Sigmoid colon (tissue), 7 donors: Measurements from ENCODE around the gene STRIP2. TPM values are rescaled to one million over a fixed set of nuclear protein-coding genes. Genes with fewer than 3 reads are reported as not detected.
"Not testable (repeated sequence)": the region's sequence is repeated elsewhere in the genome, so short reads cannot be mapped to it uniquely, and the experiment has no call there.

ENCODE experiments used
- DNase-seq: peaks from one replicate; pipeline ENCODE4 v3.0.0-alpha.2; 2019
- H3K27ac ChIP-seq, 4 donors: fragments of 200-600 bp; sonication (generic); one replicate each; pipeline ENCODE4 v1.5.1; 2016 to 2019; ENCODE audit warnings: mild to moderate bottlenecking in 1 of 4
- H3K27me3 ChIP-seq, 3 donors: fragments of 200-600 bp; sonication (generic); one replicate each; pipeline ENCODE4 v1.5.1; 2019; ENCODE audit warnings: mild to moderate bottlenecking in 1 of 3
- H3K36me3 ChIP-seq, 4 donors: fragments of 200-600 bp; sonication (generic); one replicate each; pipeline ENCODE4 v1.5.1; 2016 to 2019
- H3K4me1 ChIP-seq, 4 donors: fragments of 200-600 bp; sonication (generic); one replicate each; pipeline ENCODE4 v1.5.1; 2017 to 2019
- H3K4me3 ChIP-seq, 4 donors: fragments of 200-600 bp; sonication (generic); one replicate each; pipeline ENCODE4 v1.5.1; 2017 to 2019; ENCODE audit warnings: mild to moderate bottlenecking in 2 of 4, moderate library complexity in 1 of 4
- H3K9me3 ChIP-seq, 4 donors: fragments of 200-600 bp in 3 of 4; sonication (generic) in 3 of 4; one replicate each; pipeline versions ENCODE4 v1.5.1 to v1.6.1; 2013 to 2019
- CTCF ChIP-seq, 4 experiments: fragments of 450-650 bp in 3 of 4; fragments of 200-600 bp in 1 of 4; IDR thresholded peaks; one replicate each; pipeline ENCODE4 v1.5.1; 2016 to 2019; ENCODE audit warnings: antibody characterized with exemption in 4 of 4, mild to moderate bottlenecking in 3 of 4, moderate library complexity in 2 of 4
- EP300 ChIP-seq, 4 donors: sonication (generic); formaldehyde crosslinking; IDR thresholded peaks; one replicate each; pipeline ENCODE4 v1.6.1; 2017; ENCODE audit warnings: antibody characterized with exemption in 4 of 4
- POLR2A ChIP-seq, 2 donors: fragments of 450-650 bp; IDR thresholded peaks; one replicate each; pipeline ENCODE4 v1.6.1; 2016; ENCODE audit warnings: antibody characterized with exemption in 2 of 2, mild to moderate bottlenecking in 2 of 2, moderate library complexity in 2 of 2
- POLR2AphosphoS5 ChIP-seq, 4 donors: sonication (generic); formaldehyde crosslinking; IDR thresholded peaks; one replicate each; pipeline ENCODE4 v1.6.1; 2017; ENCODE audit warnings: antibody characterized with exemption in 4 of 4
- WGBS, 2 donors: extraction: QIAGEN DNeasy Blood & Tissue Kit; methylation state at CpG; one replicate each; pipeline ENCODE4 v1.1.7; 2013; 5-methylcytosine and 5-hydroxymethylcytosine counted together
- intact Hi-C: fragments of 100-400 bp; cut with DNase I; formaldehyde crosslinking; loops from one replicate; pipeline ENCODE4 v1.15.1; 2023
- polyA plus RNA-seq, 3 donors: library from polyadenylated mRNA; stranded (reverse); fragments of 200-250 nt; gene quantifications; one replicate each; pipeline ENCODE4 v1.2.3, GENCODE V29; 2013
- total RNA-seq, 4 donors: library from RNA; depleted of rRNA; stranded (reverse); fragments of >200 nt; gene quantifications; one replicate each; pipeline ENCODE4 v1.1.0, GENCODE V29; 2016
- donor health status: healthy with polysubstance abuse.
- donor health status: Bipolar disorder and iron deficiency.
- donor health status: healthy.

Gene STRIP2
- total and polyA plus RNA-seq, 7 donors, result 0.49 to 4.4 (median 1.0) TPM; not detected in 1

GRCh38 chr7:129471402-129471827 is 37.2 kb downstream of the STRIP2 start:
- Histone ChIP-seq H3K27me3 (no peaks in the 10 kb centered on the region), H3K27ac (no peak overlapping the region), H3K9me3 (no peaks in the 10 kb centered on the region), H3K36me3 (no peaks in the 10 kb centered on the region), H3K4me3 (no peak overlapping the region), H3K4me1 (no peaks in the 10 kb centered on the region)
- no peak for DNase-seq
- intact Hi-C loops, result loop anchor here (5.0 kb wide), 1 partner anchor 249 kb away; no protein-coding TSS in a partner anchor
- TF ChIP-seq EP300 (IDR thresholded peaks at IDR 0.05), result no peak
- no peak for TF ChIP-seq POLR2A (IDR thresholded peaks at IDR 0.05)
- TF ChIP-seq CTCF (IDR thresholded peaks at IDR 0.05), result no peak

GRCh38 chr7:129475931-129476330 is 41.7 kb downstream of the STRIP2 start:
- H3K4me1 ChIP-seq, DNase-seq, H3K27ac ChIP-seq, H3K27me3 ChIP-seq, intact Hi-C loops, H3K4me3 ChIP-seq, H3K9me3 ChIP-seq, H3K36me3 ChIP-seq: not testable (repeated sequence)
- WGBS, 2 donors, result 94 to 95% methylated on average over 27 of the region's 27 CpGs

GRCh38 chr7:129476398-129476797 is 42.2 kb downstream of the STRIP2 start:
- H3K36me3 ChIP-seq, H3K4me1 ChIP-seq, H3K9me3 ChIP-seq, DNase-seq, H3K27ac ChIP-seq, intact Hi-C loops, H3K4me3 ChIP-seq, H3K27me3 ChIP-seq: not testable (repeated sequence)
- WGBS, 2 donors, result 97 to 99% methylated on average over 23 of the region's 27 CpGs

GRCh38 chr7:129479831-129480230 is 45.6 kb downstream of the STRIP2 start:
- WGBS, 2 donors, result 93 to 94% methylated on average over 1 of the region's 1 CpG
- Histone ChIP-seq H3K27ac (no peak overlapping the region), H3K4me1 (no peaks in the 10 kb centered on the region), H3K4me3 (no peak overlapping the region), H3K36me3 (no peaks in the 10 kb centered on the region), H3K27me3 (no peaks in the 10 kb centered on the region), H3K9me3 (no peaks in the 10 kb centered on the region)
- TF ChIP-seq EP300 (IDR thresholded peaks at IDR 0.05) (no peak), POLR2A (IDR thresholded peaks at IDR 0.05) (no peak), POLR2AphosphoS5 (IDR thresholded peaks at IDR 0.05) (no peak), CTCF (IDR thresholded peaks at IDR 0.05) (no peak)
- DNase-seq, result no peak
- intact Hi-C loops, result no loop called here

GRCh38 chr7:129480674-129481363 is 46.6 kb downstream of the STRIP2 start:
- Histone ChIP-seq H3K4me3 (no peak overlapping the region), H3K27ac (no peak overlapping the region), H3K36me3 (no peaks in the 10 kb centered on the region), H3K9me3 (no peaks in the 10 kb centered on the region), H3K4me1 (no peaks in the 10 kb centered on the region), H3K27me3 (no peaks in the 10 kb centered on the region)
- 93% methylated on average over 6 of the region's 6 CpGs for WGBS, 2 donors
- intact Hi-C loops, result no loop called here
- TF ChIP-seq POLR2A (IDR thresholded peaks at IDR 0.05), result no peak
- no peak for TF ChIP-seq EP300 (IDR thresholded peaks at IDR 0.05)
- no peak for TF ChIP-seq POLR2AphosphoS5 (IDR thresholded peaks at IDR 0.05)
- TF ChIP-seq CTCF (IDR thresholded peaks at IDR 0.05), result no peak
- DNase-seq, result no peak

GRCh38 chr7:129481376-129481775 is 47.1 kb downstream of the STRIP2 start:
- H3K36me3 ChIP-seq, intact Hi-C loops, H3K9me3 ChIP-seq, H3K27me3 ChIP-seq, H3K4me3 ChIP-seq, DNase-seq, H3K4me1 ChIP-seq, H3K27ac ChIP-seq: not testable (repeated sequence)
- WGBS, 2 donors, result 97 to 99% methylated on average over 6 of the region's 6 CpGs
